NCI-H510A treated with DMSO at 0.1 percent for 48 hours (cell line): ENCODE results near the gene CPNE5.
"Not testable (repeated sequence)": the region's sequence is repeated elsewhere in the genome, so short reads cannot be mapped to it uniquely, and the experiment has no call there.

ENCODE experiments used
- DNase-seq: peaks from one replicate; lab custom pipeline; 2025; lab: John Stamatoyannopoulos, UW

The CPNE5 gene

DNA sequence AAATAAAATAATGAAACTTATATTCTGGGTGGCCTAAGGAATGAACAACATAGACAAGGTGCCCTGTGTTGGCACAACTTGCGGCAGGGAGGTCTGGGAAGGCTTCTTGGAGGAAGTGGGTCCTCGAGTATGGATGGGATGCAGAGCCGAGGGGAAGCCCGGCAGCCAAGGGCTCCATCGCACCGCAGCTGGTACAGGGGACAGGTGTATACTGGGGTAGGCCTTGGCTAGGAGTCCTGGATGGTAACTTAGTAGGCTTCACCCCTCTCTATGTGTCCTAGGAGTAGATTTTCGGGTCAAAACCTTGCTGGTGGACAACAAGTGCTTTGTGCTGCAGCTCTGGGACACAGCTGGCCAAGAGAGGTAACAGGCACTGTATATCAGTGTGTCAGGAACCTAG is 113.7 kb downstream of the CPNE5 start:
- DNase-seq: no peak

- peak; percentile 91 for DNase-seq
Observed at GRCh38 chr6:36724514-36725390, 114.5 kb downstream of the CPNE5 start.

DNA sequence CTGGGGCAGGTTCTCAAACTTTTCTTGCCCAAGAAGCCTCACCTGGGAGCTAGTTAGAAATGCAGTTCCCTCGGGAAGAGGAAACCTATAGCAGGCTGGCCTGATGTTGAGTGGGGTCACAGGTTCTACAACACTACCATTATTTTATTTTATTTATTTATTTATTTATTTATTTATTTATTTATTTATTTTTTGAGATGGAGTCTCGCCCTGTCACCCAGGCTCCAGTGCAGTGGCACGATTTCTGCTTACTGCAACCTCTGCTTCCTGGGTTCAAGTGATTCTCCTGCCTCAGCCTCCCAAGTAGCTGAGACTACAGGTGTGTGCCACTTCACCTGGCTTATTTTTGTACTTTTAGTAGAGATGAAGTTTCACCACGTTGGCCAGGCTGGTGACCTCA is 115.3 kb downstream of the CPNE5 start:
- not testable (repeated sequence) for DNase-seq

DNA sequence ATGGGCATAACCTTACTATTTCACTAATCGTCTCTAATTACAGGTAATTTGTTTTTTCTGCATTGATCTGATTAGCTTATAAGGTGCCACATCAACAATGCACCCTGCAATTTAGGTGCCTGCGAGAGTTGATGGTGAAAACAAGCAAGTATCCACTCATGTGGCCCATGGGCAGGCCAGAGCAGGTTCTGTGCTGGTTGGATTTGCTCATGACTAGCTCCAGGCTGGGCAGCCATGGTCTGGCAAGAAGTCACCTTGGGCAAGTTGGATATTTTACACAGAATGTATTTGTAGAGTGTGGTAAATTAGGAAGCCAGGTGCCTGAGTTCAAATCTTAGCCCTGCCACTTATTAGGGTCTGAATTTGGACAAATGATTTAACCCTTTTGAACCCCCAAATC is 116.4 kb downstream of the CPNE5 start:
- no peak for DNase-seq

DNA sequence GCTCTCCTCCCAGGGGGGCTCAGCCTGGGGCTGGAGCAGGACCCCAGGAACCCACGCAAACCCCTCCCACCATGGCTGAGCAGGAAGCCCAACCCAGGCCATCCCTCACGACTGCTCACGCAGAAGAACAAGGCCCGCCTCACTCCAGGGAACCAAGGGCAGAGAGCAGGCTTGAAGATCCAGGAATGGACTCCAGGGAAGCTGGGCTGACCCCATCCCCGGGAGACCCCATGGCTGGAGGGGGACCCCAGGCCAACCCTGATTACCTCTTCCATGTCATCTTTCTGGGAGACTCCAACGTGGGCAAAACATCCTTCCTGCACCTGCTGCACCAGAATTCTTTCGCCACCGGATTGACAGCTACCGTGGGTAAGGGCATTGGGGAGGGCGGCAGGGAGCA is 116.9 kb downstream of the CPNE5 start:
- DNase-seq: no peak

- DNase-seq: no peak
Observed at GRCh38 chr6:36721369-36722140, 117.7 kb downstream of the CPNE5 start.

DNA sequence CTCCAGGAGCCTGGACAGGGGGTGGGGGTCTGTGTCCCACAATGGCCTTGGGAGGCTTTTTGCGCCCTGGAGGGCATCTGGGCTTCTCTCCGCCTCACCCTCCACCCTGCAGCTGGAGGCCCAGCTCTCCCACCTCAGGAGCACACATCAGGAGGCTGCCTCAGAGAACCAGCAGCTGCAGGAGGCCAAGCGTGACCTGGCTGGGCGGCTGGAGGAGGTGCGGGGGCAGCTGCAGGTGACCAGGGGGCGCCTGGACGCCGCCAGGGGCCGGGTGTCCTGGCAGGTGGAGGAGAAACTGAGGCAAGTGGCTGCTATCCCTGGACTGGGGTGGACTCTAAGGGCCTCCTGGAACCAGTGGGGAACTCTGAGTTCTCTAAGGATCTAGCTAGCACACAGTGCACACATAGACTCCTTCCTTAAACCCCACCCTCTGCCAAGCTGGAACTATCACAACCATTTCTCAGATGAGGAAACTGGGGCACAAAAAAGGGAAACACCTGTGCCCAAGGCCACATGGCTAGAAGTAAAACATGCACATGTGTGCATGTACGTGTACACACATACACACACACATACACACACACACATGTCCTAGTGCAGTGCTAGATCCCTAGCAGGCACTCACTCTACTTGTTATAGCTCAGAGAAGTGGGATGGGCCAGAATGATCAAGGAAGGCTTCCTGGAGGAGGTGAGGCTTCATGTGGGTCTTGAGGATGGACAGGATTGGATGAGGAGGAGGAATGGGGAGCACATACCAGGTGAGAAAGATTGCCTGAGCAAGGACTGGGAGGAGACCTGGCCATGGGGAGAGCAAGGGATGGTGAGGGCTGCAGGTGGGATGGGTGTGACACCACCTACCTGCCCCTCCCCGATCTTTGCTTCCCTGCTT is 118.7 kb downstream of the CPNE5 start:
- peak; percentile 67 for DNase-seq

DNA sequence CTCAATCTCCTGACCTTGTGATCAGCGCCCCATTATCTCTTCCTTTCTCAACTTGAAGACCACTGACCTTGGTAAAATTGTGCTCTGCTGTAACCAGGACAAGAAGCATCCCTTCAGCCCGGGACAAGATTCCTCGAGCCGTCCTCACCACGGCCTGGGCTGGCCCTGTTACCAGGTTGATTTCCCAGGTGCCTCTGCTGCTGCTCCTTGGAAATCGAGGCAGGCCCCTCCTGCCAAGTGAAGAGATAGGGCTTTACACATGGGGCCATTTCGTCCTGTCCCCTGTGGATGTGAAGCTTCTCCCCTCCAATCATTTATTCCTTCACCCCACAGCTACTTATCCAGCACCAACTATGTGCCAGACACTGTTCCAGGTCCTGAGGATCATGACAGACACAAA is 120.1 kb downstream of the CPNE5 start:
- DNase-seq: no peak

GRCh38 chr6:36718560-36718959 is 120.7 kb downstream of the CPNE5 start:
- DNase-seq: no peak

DNA sequence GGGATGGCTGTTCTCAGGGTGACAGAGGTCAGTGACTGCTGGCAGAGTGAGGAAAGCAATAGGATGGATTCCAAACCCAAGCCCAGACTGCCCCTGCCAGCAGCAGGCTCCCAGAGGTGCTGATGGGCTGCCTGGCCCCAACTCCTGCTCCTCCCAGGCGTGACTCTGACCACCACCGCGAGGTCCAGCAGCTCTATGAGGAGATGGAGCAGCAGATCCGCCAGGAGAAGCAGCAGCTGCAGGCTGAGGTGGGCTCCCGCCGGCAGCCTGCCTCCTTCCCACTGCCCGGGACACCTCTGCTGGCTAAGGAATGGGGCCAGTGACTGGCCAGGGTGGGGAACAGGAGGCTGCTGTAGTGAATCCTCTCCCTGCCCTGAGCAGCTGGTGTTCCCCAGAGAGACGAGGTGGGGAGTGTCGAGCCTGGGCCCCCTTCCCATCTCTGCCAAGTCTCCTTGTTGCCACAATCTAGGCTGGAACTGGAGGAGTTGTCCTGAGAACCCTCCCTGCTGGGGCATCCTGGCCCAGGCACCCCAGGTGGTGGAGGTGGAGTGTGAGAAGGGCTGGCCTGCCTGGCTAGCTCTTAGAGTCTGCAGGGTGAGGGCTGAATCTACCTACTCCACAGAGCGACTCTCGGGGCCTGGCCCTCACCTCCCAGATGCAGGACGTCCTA is 121.2 kb downstream of the CPNE5 start:
- no peak for DNase-seq

- no peak for DNase-seq
Observed at GRCh38 chr6:36717231-36717825, 121.9 kb downstream of the CPNE5 start.

GRCh38 chr6:36716476-36717093 is 122.7 kb downstream of the CPNE5 start:
- DNase-seq: no peak

DNA sequence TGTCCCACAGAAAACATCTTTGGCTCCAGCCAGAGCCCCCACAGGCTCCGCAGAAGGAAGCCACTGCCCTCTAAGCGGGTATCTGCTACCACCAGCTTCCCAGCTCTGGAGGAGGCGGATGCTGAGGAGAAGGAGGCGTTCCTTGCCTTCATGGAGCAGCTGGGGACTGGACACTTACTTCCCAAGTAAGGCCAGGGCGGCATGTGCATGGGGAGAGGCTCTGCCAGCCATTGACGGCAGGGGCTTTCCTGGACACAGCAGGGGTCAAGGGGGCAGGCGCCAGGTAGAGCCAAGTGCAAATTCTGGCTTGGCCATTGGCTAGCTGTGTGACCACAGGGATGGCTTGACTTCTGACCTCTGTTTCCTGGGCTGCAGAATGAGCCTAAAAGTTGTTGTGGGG is 123.8 kb downstream of the CPNE5 start:
- DNase-seq: no peak

- DNase-seq: no peak
Observed at GRCh38 chr6:36714511-36714910, 124.7 kb downstream of the CPNE5 start.

- no peak for DNase-seq
Observed at GRCh38 chr6:36713846-36714245, 125.4 kb downstream of the CPNE5 start.

GRCh38 chr6:36712816-36713215 is 126.4 kb downstream of the CPNE5 start:
- DNase-seq: no peak

DNA sequence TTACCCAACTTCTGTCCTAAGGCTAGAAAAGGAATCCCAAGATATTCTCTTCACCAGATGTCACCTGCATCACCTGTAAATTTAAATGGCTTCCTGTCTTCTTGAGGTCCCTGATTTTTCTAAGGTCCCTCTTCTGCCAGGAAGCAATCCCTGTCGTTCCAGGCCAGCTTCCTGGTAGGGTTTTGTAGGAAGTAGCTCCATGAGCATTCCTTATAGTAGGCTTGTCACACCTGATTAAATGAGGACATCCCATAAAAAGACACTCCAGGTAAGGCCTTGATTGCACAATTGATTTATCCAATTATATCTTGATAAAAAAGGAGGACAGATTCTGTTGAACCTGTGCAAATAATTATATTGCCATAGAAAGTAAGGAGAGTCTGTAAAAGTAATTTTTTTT is 132.9 kb downstream of the CPNE5 start:
- no peak for DNase-seq

- DNase-seq: not testable (repeated sequence)
Observed at GRCh38 chr6:36704961-36705577, 134.2 kb downstream of the CPNE5 start.

DNA sequence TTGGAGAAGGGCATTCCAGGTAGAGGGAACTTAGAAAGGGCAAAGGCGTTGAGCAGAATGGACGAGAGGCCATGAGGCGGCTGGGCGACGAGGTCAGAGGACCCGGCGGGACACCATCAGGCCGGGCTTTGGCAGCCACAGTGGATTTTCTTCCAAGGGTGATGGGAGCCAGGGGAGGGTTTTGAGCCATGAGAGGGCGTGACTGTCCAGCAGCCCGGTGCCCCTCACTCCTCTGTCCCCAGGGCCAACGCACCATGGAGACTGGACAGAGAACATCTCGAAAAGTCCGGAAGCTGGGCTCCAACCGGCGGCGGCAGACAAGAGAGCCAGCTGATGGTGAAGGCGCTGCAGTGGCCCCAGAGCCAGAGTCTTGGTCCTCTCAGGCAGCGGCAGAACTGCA is 135.3 kb downstream of the CPNE5 start:
- no peak for DNase-seq

DNA sequence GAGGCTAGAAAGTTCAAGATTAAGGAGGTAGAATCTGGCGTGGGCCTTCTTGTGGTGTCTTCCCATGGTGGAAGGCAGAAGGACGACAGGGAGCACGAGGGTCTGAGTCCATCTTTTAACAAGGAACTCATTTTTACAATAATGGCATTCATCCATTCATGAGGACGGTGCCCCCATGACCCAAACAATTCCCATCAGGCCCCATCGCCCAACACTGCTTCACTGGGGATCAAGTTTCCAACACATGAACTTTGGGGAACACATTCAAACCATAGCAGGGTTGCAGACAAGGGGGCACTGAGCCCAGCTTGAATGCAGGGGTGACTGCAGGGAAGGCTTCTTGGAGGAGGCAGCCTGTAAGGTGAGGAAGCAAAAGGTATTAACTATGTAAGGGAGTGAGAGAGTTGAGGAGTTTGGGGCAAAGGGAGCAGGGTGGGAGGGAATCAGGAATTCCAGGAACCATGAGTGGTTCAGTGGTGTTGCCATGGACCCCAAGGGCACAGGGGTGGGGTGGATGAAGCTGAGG is 136.1 kb downstream of the CPNE5 start:
- no peak for DNase-seq
